CD4-positive, alpha-beta T cell treated with Interleukin-21 for 1 hour (primary cell): ENCODE results near the gene GSTM2.
"Not testable (repeated sequence)": the region's sequence is repeated elsewhere in the genome, so short reads cannot be mapped to it uniquely, and the experiment has no call there.

Experiments
- DNase-seq: peaks from one replicate; pipeline ENCODE4 v3.0.0-alpha.2; 2020

Gene GSTM2

GRCh38 chr1:109685399-109685798 lies 17.5 kb downstream of the GSTM2 start:
- DNase-seq = not testable (repeated sequence)

DNA sequence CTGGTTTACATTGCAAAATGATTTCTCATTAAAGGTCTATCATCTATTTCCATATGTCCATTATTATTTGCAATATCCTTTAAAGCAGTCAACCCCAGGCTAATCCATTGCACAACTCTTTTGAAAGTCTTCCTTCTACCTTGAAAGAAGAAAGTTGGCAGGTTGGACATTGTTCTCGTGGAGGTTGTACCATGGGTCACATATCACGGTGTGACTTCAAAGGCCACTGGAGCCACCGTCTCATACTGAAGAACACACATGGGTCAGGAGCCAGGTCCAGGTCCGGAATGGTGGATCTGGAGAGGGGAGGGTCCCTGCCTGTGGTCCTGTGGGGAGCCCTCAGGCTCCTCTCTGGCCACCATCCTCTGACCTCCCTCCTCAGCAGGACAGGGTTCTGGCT lies 18.0 kb downstream of the GSTM2 start:
- DNase-seq = not testable (repeated sequence)

DNA sequence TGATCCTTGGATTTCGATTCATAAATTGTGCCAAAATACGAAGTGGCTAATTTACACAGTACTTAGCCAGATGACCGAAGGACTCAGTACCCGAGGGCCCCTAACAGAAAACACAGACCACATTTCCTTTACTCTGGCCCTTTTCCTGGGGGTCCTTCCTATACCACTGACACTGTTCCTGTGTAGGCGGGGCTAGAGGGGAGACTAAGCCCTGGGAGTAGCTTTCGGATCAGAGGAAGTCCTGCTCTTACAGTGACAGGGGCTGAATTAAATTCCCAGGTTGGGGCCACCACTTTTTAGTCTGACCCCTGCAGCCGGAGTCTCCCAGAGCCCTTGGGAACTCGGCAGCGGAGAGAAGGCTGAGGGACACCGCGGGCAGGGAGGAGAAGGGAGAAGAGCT lies 19.3 kb downstream of the GSTM2 start:
- DNase-seq = not testable (repeated sequence)

- DNase-seq = no peak
These were observed 20.0 kb downstream of the GSTM2 start, which contains the start of gene GSTM1 for GRCh38 chr1:109687641-109688499. GSTM1 (plus strand) TSS chr1:109687817; CDS start chr1:109687874, 57 bp downstream.

GRCh38 chr1:109689844-109690405 lies 22.1 kb downstream of the GSTM2 start:
- DNase-seq = no peak

- DNase-seq = no peak
These were observed 23.9 kb downstream of the GSTM2 start for GRCh38 chr1:109691759-109692158.

DNA sequence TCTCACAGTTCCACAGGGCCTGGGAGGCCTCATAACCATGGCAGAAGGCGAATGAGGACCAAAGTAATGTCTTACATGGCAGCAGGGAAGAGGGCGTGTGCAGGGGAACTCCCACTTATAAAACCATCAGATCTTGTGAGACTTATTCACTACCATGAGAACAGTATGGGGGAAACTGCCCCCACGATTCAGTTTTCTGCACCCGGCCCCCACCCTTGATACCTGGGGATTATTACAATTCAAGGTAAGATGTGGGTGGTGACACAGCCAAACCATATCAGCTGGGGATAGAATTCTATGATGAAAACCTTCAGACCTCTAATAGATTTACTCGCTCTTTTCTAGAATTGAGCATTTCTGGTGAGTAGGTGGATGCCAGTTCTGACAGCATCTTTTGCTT lies 26.5 kb downstream of the GSTM2 start:
- not testable (repeated sequence) for DNase-seq

GRCh38 chr1:109695138-109695537 lies 27.3 kb downstream of the GSTM2 start:
- not testable (repeated sequence) for DNase-seq

DNA sequence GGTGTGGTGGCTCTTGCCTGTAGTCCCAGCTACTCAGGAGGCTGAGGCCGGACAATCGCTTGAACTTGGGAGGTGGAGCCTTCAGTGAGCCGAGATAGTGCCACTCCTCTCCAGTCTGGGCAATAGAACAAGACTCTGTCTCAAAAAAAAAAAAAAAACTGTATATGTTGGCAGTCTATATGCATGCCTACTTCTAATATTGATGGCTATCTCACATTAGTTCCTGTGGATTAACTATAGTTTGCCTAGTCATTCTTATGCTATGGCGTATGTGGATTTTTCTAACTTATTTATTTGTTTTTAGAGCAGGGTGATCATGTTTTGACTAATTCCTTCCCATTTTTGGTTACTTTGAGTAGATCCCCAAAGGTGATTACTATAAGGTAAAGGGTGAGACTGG lies 29.2 kb downstream of the GSTM2 start:
- no peak for DNase-seq

GRCh38 chr1:109697861-109698260 lies 30.0 kb downstream of the GSTM2 start:
- not testable (repeated sequence) for DNase-seq

- DNase-seq = not testable (repeated sequence)
These were observed 35.1 kb downstream of the GSTM2 start for GRCh38 chr1:109702940-109703339.

- no peak for DNase-seq
These were observed 36.3 kb downstream of the GSTM2 start for GRCh38 chr1:109704173-109704572.

- no peak for DNase-seq
These were observed 37.6 kb downstream of the GSTM2 start for GRCh38 chr1:109705411-109705810.

- DNase-seq = not testable (repeated sequence)
These were observed 41.1 kb downstream of the GSTM2 start for GRCh38 chr1:109708949-109709348.

DNA sequence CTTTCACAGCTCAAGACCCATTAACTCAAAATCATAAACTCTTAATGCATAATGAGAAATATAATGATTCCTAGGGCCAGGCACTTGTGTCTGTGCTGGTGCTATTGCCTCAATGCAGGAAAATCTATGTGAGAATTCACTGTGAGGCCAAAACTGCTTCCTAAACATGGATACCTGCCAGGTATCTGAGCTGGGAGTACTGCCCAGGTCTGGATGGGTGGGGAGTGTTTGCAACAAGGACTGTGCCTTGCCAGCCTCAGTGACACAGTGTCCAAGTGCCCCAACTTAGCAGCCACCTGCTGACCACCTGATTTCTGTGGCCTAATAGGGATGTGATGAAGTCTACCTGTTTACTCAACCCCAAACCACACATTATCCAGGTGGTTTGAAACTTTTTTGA lies 42.0 kb downstream of the GSTM2 start:
- DNase-seq = not testable (repeated sequence)

DNA sequence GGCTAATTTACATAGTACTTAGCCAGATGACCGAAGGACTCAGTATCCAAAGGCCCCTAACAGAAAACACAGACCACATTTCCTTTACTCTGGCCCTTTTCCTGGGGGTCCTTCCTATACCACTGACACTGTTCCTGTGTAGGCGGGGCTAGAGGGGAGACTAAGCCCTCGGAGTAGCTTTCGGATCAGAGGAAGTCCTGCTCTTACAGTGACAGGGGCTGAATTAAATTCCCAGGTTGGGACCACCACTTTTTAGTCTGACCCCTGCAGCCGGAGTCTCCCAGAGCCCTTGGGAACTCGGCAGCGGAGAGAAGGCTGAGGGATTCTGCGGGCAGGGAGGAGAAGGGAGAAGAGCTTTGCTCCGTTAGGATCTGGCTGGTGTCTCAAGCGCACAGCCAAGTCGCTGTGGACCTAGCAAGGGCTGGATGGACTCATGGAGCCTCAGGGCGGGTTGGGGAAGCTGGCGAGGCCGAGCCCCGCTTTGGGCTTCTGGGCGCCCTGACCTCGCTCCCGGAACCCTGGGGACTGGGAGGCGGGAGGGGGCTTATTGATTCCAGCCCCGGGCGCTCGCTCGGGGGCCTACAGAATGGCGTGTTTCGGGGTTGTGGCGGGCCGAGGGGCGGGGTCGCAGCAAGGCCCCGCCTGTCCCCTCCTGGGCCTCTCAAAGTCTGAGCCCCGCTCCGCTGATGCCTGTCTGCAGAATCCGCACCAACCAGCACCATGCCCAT lies 43.9 kb downstream of the GSTM2 start, which contains the start of gene GSTM5:
GSTM5 (plus strand) TSS at position 659 of the 728 bp plus-strand sequence; CDS start at position 721, 62 bp downstream.
- not testable (repeated sequence) for DNase-seq

DNA sequence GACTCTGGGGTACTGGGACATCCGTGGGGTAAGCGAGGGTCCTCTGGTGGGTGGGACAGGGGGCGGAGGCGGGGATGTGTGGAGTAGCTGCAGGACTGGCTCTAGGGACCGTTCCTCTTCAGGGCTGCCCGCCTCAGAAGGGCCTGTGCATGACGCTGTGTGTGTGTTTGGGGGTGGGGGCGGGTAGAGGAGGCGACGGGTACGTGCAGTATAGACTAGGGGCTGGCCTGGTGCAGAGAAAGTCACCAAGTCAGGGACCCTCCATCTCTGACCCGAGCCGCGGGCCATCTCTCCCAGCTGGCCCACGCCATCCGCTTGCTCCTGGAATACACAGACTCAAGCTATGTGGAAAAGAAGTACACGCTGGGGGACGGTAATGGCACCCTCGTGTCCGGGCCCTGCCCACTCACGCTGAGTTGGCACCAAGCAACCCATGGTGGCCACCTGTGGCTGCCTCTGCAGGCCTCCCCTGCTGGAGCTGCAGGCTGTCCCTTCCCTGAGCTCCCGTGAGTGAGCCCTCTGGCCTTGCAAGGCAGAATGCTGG lies 44.5 kb downstream of the GSTM2 start:
- no peak for DNase-seq

DNA sequence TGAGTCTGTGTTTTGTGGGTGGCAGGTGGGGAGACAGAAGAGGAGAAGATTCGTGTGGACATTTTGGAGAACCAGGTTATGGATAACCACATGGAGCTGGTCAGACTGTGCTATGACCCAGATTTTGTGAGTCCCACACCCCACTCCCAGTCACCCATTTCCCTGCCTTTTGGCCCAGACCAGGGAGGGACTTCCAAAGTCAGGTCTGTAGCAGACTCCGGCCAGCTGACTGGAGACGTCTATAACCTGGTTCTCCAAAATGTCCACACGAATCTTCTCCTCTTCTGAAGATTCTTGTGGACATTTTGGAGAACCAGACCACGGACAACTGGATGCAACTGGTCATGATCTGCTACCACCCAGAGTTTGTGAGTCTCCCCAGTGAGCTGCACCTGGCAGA lies 45.8 kb downstream of the GSTM2 start:
- no peak for DNase-seq

GRCh38 chr1:109714661-109715372 lies 47.0 kb downstream of the GSTM2 start:
- DNase-seq = no peak

- no peak for DNase-seq
These were observed 48.3 kb downstream of the GSTM2 start for GRCh38 chr1:109716121-109716520.

GRCh38 chr1:109716570-109717090 lies 48.8 kb downstream of the GSTM2 start:
- no peak for DNase-seq

GRCh38 chr1:109717729-109718128 lies 49.9 kb downstream of the GSTM2 start:
- no peak for DNase-seq
